Activated CD4-positive, alpha-beta T cell treated with anti-CD3 and anti-CD28 coated beads for 4 hours (primary cell): ENCODE results near the gene TFB2M.

Experiments
- DNase-seq, 2 donors: peaks; one replicate each; pipeline ENCODE4 v3.0.0-alpha.2; 2020

TFB2M gene

GRCh38 chr1:246512230-246512629 is 53.8 kb downstream of the TFB2M start:
- DNase-seq = no peak

- DNase-seq = no peak
Observed at GRCh38 chr1:246511203-246511602, 54.9 kb downstream of the TFB2M start.

GRCh38 chr1:246510147-246511030 is 55.7 kb downstream of the TFB2M start:
- no peak for DNase-seq

GRCh38 chr1:246508897-246509688 is 57.0 kb downstream of the TFB2M start:
- DNase-seq = no peak

GRCh38 chr1:246506674-246507481 is 59.2 kb downstream of the TFB2M start, which contains the start of gene SMYD3:
Gene SMYD3 (minus strand): TSS chr1:246507279.
- DNase-seq = peak; percentile 60 to 81

- no peak for DNase-seq
Observed at GRCh38 chr1:246506367-246506673, 59.7 kb downstream of the TFB2M start.

GRCh38 chr1:246503341-246503740 is 62.7 kb downstream of the TFB2M start:
- no peak for DNase-seq

GRCh38 chr1:246497331-246497915 is 68.6 kb downstream of the TFB2M start:
- DNase-seq = peak; percentile 12 to 40

- peak in 1 of 2 donors; percentile 28 for DNase-seq
Observed at GRCh38 chr1:246492611-246493245, 73.3 kb downstream of the TFB2M start.

- DNase-seq = no peak
Observed at GRCh38 chr1:246491551-246492053, 74.5 kb downstream of the TFB2M start.
